LNCaP clone FGC (cell line): ENCODE measurements around the gene DPF1.
"Not testable (repeated sequence)": the region's sequence is repeated elsewhere in the genome, so short reads cannot be mapped to it uniquely, and the experiment has no call there.

ENCODE experiments used
- DNase-seq: peaks from one replicate; pipeline ENCODE4 v3.0.0-alpha.2; 2011; ENCODE audit warnings: low read depth
- H3K4me3 ChIP-seq: 2 replicates; pipeline ENCODE4 v1.5.1; 2011; ENCODE audit warnings: mild to moderate bottlenecking, low read depth, low read length, control low read depth
- TF ChIP-seq, protein P1 (sequence below): IDR thresholded peaks from 2 replicates; pipeline ENCODE4 v1.5.1; 2012; ENCODE audit warnings: mild to moderate bottlenecking; ENCODE audit not compliant: control insufficient read depth, insufficient read depth; ENCODE audit errors: extremely low read depth

Gene DPF1

DNA sequence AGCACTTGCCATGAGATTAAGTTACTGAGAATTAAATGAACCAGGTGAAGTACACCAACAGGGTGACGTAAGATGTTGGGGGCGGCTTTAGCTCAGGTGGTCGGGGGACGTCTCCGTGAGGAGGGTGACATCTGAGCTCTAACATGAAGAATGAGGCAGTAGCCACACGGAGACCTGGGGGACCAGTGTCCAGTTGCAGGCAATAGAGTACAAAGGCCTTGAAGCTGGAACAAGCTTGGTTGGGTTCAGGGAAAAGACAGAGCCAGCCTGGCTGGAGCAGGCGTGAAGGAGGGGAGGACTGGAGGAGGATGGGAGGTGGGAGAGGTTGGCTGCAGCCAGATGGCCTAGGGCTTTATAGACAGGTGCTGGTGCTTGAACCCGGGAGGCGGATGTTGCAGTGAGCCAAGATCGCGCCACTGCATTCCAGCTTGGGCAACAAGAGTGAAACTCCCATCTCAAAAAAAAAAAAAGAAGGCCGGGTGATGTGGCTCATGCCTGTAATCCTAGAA, 42.0 kb upstream of the DPF1 start:
- H3K4me3 ChIP-seq: peak overlapping the region; percentile 77
- TF ChIP-seq, protein P1, sequence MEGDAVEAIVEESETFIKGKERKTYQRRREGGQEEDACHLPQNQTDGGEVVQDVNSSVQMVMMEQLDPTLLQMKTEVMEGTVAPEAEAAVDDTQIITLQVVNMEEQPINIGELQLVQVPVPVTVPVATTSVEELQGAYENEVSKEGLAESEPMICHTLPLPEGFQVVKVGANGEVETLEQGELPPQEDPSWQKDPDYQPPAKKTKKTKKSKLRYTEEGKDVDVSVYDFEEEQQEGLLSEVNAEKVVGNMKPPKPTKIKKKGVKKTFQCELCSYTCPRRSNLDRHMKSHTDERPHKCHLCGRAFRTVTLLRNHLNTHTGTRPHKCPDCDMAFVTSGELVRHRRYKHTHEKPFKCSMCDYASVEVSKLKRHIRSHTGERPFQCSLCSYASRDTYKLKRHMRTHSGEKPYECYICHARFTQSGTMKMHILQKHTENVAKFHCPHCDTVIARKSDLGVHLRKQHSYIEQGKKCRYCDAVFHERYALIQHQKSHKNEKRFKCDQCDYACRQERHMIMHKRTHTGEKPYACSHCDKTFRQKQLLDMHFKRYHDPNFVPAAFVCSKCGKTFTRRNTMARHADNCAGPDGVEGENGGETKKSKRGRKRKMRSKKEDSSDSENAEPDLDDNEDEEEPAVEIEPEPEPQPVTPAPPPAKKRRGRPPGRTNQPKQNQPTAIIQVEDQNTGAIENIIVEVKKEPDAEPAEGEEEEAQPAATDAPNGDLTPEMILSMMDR: no peak
- no peak for DNase-seq

GRCh38 chr19:38265213-38265861, 41.3 kb upstream of the DPF1 start:
- peak overlapping the region; percentile 77 for H3K4me3 ChIP-seq
- TF ChIP-seq, protein P1: no peak
- DNase-seq: no peak

DNA sequence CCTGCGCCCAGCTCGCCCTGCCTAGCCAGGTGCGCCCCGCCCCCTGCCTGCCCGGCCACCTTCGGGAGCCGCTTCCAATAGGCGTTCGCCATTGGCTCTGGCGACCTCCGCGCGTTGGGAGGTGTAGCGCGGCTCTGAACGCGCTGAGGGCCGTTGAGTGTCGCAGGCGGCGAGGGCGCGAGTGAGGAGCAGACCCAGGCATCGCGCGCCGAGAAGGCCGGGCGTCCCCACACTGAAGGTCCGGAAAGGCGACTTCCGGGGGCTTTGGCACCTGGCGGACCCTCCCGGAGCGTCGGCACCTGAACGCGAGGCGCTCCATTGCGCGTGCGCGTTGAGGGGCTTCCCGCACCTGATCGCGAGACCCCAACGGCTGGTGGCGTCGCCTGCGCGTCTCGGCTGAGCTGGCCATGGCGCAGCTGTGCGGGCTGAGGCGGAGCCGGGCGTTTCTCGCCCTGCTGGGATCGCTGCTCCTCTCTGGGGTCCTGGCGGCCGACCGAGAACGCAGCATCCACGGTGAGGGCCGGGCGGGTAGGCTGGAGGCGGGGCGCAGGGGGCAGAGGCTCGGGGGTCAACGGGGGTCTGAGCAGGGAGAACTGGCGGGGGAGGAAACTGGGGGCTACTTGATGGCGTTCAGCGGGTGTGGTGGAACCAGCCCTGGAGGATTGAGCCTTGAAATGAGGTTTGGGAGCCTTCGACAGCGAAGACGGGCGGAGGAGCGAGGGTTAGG, 40.6 kb upstream of the DPF1 start, which contains the start of gene SPINT2:
TSS of gene SPINT2 (plus strand) at position 88 of the 727 bp plus-strand sequence. CDS start at position 408, 320 bp downstream.
- DNase-seq: peak; percentile 81
- TF ChIP-seq, protein P1: peak; percentile 1; the same call in 1 of the 2 replicates
- H3K4me3 ChIP-seq: peak within 1 kb of the TSS; percentile 77

DNA sequence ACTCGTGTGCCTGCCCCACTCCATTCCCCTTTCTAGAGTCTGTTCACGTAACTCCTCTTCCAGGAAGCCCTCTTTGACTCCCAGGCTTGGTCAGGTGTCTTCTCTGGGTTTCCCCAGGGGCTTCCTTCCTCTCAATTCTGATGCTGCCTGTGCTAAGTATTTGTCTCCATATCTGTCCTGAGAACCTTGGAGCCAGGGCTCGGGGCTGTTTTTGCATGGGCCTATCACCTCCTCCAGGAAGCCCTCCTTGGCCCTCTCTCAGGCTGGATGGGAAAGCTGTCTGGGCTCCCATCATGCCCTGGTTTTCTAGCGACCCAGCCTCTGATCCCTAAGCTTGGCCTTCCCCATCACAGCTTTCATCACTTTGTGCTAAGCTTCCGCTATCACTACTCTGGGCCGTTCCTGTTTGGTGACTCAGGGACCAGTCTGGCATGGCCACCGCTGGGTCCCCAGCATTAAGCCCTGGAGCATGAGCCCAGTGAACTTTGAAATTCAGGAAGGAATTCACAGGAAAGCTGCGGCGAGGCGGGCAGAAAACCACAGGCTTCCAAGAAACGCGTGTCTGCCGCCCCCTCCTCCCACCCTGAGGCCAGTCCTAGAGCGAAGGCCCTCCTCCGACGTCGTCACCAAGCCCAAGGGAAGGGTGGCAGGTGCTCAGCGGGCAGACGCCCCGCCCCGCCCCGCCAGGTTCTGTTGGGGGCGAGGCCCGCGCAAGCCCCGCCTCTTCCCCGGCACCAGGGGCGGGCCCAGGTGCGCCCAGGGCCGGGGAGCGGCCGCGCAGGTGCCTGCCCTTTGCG, 39.9 kb upstream of the DPF1 start:
- peak overlapping the region; percentile 77 for H3K4me3 ChIP-seq
- TF ChIP-seq, protein P1: no peak
- no peak for DNase-seq

DNA sequence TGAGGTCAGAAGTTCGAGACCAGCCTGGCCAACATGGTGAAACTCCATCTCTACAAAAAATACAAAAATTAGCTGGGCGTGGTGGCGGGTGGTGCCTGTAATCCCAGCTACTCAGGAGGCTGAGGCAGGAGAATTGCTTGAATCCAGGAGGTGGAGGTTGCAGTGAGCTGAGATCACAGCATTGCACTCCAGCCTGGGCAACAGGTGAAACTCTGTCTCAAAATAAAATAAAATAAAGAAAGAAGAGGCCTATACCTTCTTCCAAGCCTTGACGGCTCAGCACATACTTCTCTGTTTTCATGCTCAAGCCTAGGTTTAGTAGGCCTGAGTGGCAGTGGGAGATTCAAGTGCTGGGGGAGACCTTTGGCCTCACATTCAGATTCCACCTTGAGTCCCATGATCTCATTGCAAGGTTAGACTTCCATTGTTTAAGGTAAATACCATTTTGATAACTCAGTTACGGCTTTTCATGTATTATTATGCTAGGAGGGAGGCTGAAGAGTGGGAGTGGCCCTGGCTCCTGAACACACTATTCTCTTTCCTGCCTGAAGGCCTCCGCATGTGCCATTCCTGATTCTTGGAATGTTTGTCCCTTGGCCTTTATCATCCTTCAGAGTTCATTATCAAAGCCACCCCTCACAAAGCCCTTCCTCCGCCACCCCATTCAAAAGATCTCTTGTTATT, 38.7 kb upstream of the DPF1 start:
- no peak for DNase-seq
- H3K4me3 ChIP-seq: no peak overlapping the region
- TF ChIP-seq, protein P1: no peak

GRCh38 chr19:38261942-38262341, 37.9 kb upstream of the DPF1 start:
- DNase-seq, H3K4me3 ChIP-seq: not testable (repeated sequence)
